Activated CD4-positive, alpha-beta T cell treated with anti-CD3 and anti-CD28 coated beads for 48 hours (primary cell): ENCODE data around the gene THADA.
"Not testable (repeated sequence)": the region's sequence is repeated elsewhere in the genome, so short reads cannot be mapped to it uniquely, and the experiment has no call there.

ENCODE experiments used
- DNase-seq: peaks from one replicate; pipeline ENCODE4 v3.0.0-alpha.2; 2020

THADA gene

DNA sequence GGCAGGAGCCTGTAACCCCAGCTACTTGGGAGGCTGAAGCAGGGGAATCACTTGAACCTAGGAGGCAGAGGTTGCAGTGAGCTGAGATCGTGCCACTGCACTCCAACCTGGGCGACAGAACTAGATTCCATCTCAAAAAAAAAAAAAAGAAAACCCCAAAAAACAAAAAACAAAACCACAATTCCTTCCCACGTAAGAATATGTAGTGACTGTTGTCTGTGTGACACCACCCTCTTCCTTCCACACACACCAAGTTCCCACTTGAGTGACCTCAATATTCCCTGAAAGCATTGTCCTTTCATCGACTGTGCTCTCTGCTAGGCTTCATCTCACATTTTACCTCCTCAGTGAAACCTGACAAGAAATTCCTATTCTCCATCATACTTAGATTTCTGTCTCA is 8.8 kb upstream of the THADA start:
- DNase-seq = no peak

- not testable (repeated sequence) for DNase-seq
Measured at GRCh38 chr2:43600596-43600995, 4.8 kb upstream of the THADA start.

- no peak for DNase-seq
Measured at GRCh38 chr2:43594875-43595274, 963 bp downstream of the THADA start.

- no peak for DNase-seq
Measured at GRCh38 chr2:43593254-43593653, 2.6 kb downstream of the THADA start.

- no peak for DNase-seq
Measured at GRCh38 chr2:43592443-43592842, 3.4 kb downstream of the THADA start.

- no peak for DNase-seq
Measured at GRCh38 chr2:43585708-43586107, 10.1 kb downstream of the THADA start.

DNA sequence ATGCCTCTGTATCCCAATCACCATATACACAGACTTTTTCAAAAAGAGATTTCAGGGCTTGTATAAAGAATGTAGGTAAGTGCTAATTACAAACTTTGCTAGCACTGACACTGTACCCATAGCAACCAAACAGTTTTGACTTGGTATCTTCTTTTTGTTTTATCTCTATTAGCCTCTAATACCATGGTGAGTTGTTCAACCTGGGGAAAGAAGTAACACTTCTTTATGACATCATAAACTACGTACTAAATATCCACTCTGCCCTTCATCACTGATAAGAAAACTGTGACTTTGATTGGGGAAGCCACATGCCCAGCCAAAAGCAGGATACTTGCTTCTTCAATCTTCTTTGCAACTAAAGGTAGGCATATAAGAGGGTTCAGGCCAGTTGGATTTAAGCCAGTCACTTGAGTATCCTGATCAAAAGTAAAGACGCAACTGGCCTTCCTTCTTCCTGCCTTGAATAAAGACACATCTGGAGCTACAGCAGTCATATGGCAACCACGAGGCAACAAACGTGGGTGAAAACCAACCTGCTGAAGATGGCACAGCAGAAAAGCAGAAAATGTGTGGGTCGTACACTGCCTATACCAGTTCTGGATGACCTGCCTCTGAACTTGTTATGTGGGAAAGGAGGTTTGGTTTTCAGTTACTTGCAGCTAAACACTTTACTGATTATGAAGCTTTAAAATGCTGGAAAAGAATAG is 16.4 kb downstream of the THADA start:
- DNase-seq = no peak

DNA sequence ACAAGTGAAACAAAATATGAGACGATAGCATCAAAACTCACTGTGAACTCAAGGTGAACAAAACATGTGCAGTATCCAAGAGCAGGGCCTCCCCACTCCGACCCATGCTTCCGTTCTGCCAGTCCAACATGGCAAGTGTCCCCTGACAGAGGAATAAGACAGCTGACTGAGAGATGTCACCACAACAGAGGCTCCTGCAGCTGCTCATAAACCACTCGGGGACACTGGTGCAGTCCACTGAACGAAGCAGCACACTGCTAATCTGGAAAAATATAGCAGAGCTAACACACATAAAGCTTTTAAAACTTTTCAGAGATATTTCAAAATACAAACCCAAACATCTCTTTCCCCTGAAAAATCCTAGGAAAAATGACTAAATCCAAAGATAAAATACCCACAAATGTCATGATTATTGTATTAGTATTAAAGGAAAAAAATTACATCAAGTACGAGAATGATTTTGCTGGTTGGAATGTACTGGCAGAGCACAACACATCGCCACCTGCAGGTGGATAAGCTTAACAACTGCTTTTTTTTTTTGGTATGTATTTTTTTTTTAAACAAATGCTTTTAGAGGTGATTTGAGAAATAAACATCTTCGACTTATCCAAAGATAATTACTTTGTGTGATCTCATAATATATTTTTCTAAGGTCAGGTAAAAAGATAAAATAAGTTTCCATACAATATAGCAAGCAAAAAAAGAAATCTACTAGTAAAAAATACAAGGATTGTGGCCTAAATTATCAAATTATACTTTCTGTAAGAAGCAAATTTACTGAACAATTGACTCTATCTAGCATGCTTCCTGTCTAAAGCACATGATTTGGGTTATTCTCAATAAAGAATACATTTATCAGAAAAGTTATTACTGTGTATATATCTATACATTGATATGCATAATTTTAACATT is 18.6 kb downstream of the THADA start:
- DNase-seq = no peak

GRCh38 chr2:43572244-43572643 is 23.6 kb downstream of the THADA start:
- no peak for DNase-seq

DNA sequence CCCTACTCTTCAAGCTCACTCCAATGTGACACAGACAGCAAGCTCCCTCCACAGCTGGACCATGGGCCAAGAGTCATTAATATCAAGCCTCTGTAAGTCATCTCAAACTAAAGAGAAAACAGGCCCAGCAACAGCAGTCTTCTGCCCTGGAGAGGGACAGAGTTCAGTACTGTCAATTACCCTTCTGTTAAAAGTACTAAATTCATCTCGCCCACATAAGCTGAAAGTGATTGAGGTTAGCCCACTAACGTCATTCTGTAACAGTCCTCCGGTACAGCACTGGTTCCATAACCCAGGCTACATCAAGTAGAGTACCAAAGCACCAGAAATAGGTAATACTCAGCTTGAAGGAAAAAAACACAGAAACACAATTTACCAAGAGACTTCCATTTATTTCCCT is 25.9 kb downstream of the THADA start:
- peak; percentile 17 for DNase-seq

- no peak for DNase-seq
Measured at GRCh38 chr2:43568228-43568627, 27.6 kb downstream of the THADA start.

DNA sequence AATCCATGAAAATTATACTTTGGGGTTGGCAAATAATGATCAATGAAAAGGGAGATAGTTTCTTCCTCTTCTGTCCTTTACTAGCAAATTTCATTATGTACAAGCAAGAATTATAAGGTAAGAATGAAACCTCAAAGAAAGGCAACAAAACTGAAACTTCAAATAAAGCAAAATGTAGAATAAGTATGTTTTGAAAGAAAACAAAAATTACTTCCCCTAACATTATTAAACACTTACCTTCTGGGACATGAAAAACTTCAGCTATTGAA is 29.4 kb downstream of the THADA start:
- DNase-seq = no peak

DNA sequence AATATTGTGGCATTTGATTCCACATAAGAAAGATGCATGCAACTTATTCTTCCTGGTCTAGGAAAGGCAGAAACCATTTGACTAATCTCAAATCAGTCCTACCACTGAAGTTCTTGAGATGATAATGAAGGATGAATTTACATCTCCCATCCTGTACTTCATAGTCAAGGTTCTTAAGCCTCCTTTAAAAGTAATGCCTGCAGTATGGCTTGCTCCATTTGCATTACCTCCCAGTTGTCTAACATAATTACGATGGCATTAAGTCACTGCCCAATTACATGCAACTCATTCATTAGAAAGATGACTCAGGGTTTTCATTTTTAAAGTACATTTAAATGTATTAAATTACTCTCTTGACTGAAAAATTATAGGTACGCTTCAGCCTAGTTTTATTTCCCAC is 32.2 kb downstream of the THADA start:
- DNase-seq = no peak

DNA sequence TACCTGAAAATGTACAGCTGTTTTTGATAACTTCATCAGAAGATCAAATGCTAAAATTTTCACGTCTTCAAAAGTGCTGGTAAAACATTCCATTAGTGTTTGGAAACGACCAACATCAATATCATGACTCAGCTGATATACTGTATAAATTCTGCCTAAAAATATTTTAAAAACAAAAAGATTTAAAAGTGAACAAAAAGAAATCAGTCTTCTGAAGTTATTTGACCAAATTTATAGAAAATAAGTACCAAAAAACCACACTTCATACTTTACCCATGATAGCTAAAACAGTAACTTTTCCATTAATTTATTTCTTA is 35.6 kb downstream of the THADA start:
- no peak for DNase-seq

- DNase-seq = peak; percentile 27
Measured at GRCh38 chr2:43559391-43560230, 36.2 kb downstream of the THADA start.

GRCh38 chr2:43557196-43557595 is 38.6 kb downstream of the THADA start:
- DNase-seq = no peak

DNA sequence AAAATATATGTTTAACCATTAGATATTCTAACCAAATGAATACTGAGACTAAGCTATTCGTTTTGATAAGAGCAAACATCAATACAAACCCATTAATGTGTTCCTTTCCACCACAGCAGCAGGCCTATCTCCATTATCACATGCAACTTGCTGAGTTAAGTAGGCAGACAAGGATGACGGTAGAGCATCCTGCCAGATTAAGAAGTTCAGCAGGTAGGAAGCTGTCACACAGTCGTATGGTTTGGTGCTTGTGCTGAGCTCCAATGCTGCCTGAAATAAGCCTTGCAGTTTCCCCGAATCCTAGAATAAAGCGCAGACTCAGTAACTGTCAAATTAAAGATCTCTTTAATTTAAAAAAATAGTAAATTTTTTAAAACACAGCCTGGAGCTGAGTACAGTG is 39.6 kb downstream of the THADA start:
- no peak for DNase-seq

- no peak for DNase-seq
Measured at GRCh38 chr2:43553341-43553855, 42.4 kb downstream of the THADA start.

- DNase-seq = no peak
Measured at GRCh38 chr2:43551990-43552389, 43.8 kb downstream of the THADA start.

DNA sequence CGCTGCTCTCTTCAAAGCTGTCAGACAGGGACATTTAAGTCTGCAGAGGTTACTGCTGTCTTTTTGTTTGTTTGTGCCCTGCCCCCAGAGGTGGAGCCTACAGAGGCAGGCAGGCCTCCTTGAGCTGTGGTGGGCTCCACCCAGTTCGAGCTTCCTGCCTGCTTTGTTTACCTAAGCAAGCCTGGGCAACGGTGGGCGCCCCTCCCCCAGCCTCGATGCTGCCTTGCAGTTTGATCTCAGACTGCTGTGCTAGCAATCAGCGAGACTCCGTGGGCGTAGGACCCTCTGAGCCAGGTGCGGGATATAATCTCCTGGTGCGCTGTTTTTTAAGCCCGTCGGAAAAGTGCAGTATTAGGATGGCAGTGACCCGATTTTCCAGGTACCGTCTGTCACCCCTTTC is 47.5 kb downstream of the THADA start:
- DNase-seq = not testable (repeated sequence)

- no peak for DNase-seq
Measured at GRCh38 chr2:43542285-43542933, 53.4 kb downstream of the THADA start.

DNA sequence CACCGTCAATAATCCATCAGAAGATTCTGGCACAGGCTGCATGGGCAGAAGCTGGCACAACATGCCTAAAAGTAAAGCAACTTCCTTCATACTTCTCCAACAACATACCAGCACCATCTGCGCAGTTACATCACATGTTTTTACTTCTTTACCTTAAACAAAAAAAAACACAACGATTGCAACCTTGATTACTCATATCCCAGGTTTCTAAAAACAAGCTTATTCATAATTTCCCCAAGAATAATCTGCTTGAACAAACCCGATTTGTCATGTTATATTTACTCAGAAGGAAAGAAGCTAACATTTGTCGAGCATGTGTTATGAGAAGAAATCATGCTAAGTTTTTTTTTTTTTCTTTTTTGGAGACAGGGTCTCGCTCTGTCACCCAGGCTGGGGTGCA is 54.7 kb downstream of the THADA start:
- DNase-seq = no peak
